Left lung (tissue), 10 donors: ENCODE measurements around the gene GRID1. TPM values are rescaled to one million over a fixed set of nuclear protein-coding genes. Genes with fewer than 3 reads are reported as not detected.

ENCODE experiments used
- ATAC-seq: fragments of 200-7000 bp; cut with Tn5 transposase; one replicate; pipeline ENCODE4 v1.9.1; 2020; ENCODE audit warnings: moderate library complexity
- DNase-seq, 4 donors: peaks; one replicate each; pipeline ENCODE4 v3.0.0-alpha.2; 2013 to 2020
- H3K27ac ChIP-seq, 2 donors: fragments of 200-600 bp; sonication (generic) in 1 of 2; one replicate each; pipeline versions ENCODE4 v1.5.0 to v1.8.0; 2020 to 2021
- H3K27me3 ChIP-seq, 2 donors: fragments of 200-600 bp; sonication (generic) in 1 of 2; one replicate each; pipeline versions ENCODE4 v1.5.0 to v1.8.0; 2020 to 2021
- H3K36me3 ChIP-seq, 2 donors: fragments of 200-600 bp; sonication (generic) in 1 of 2; one replicate each; pipeline versions ENCODE4 v1.5.0 to v1.8.0; 2020 to 2021
- H3K4me1 ChIP-seq, 2 donors: fragments of 200-600 bp; one replicate each; pipeline ENCODE4 v1.8.0; 2021
- H3K4me3 ChIP-seq, 2 donors: fragments of 200-600 bp; sonication (generic) in 1 of 2; one replicate each; pipeline versions ENCODE4 v1.5.0 to v1.8.0; 2020 to 2021; ENCODE audit warnings: mild to moderate bottlenecking in 1 of 2
- H3K9me3 ChIP-seq, 2 donors: fragments of 200-600 bp; sonication (generic) in 1 of 2; one replicate each; pipeline versions ENCODE4 v1.5.0 to v1.8.0; 2020 to 2021
- CTCF ChIP-seq, 2 donors: fragments of 200-600 bp; sonication (generic) in 1 of 2; IDR thresholded peaks; one replicate each; pipeline versions ENCODE4 v1.5.0 to v1.8.0; 2021; ENCODE audit warnings: antibody characterized with exemption in 2 of 2
- intact Hi-C, 2 donors: fragments of 100-400 bp; cut with DNase I; formaldehyde crosslinking; loops; one replicate each; pipeline versions ENCODE4 v1.11.2 to v1.14.2; 2022
- polyA plus RNA-seq, 6 donors: library from polyadenylated mRNA; unstranded; fragments of 120-200 nt; gene quantifications; one replicate each; pipeline ENCODE4 v1.2.1, GENCODE V29; 2013; ENCODE audit not compliant: insufficient read length in 6 of 6
- total RNA-seq, 2 donors: library from RNA; stranded (reverse); fragmentation: NEBNext Ultra II Directional; extraction: Animal tissue kit (Norgen Biotek cat#: 25700); gene quantifications; one replicate each; pipeline ENCODE4 v1.2.1, GENCODE V29; 2021
- donor health status: DM: no; HTN: yes; CAD: no.
- donor health status: DM: no; HTN: no; CAD: no.

The GRID1 gene
- total and polyA plus RNA-seq, 8 donors, result 0.81 to 2.6 (median 1.2) TPM

- no peak for DNase-seq
- Histone ChIP-seq H3K9me3 (no peaks in the 10 kb centered on the region), H3K36me3 (no peaks in the 10 kb centered on the region), H3K4me3 (no peak overlapping the region), H3K27ac (no peak overlapping the region), H3K4me1 (no peaks in the 10 kb centered on the region), H3K27me3 (no peaks in the 10 kb centered on the region)
- intact Hi-C loops, result no loop called here
- peak in 1 of 2 donors; percentile 0 for TF ChIP-seq CTCF (IDR thresholded peaks at IDR 0.05)
- no peak for ATAC-seq
These were observed 574.1 kb downstream of the GRID1 start for GRCh38 chr10:85792533-85792858.

GRCh38 chr10:85791818-85792532 is 574.6 kb downstream of the GRID1 start:
- peak in 2 of 4 donors; percentile 28 to 56 for DNase-seq
- H3K4me3 ChIP-seq, result no peak overlapping the region
- no peaks in the 10 kb centered on the region for H3K4me1 ChIP-seq
- H3K27ac ChIP-seq, result no peak overlapping the region
- ATAC-seq, result no peak
- TF ChIP-seq CTCF (IDR thresholded peaks at IDR 0.05), result peak in 1 of 2 donors; percentile 12
- no peaks in the 10 kb centered on the region for H3K27me3 ChIP-seq
- H3K9me3 ChIP-seq, result no peaks in the 10 kb centered on the region
- no peaks in the 10 kb centered on the region for H3K36me3 ChIP-seq
- intact Hi-C loops, result no loop called here

- DNase-seq (no peak), ATAC-seq (no peak)
- Histone ChIP-seq H3K4me1 (no peaks in the 10 kb centered on the region), H3K36me3 (no peaks in the 10 kb centered on the region), H3K9me3 (no peaks in the 10 kb centered on the region), H3K27ac (no peak overlapping the region), H3K27me3 (no peaks in the 10 kb centered on the region), H3K4me3 (no peak overlapping the region)
- TF ChIP-seq CTCF (IDR thresholded peaks at IDR 0.05), result no peak
- intact Hi-C loops, result no loop called here
These were observed 576.4 kb downstream of the GRID1 start for GRCh38 chr10:85789982-85790789.

GRCh38 chr10:85789125-85789524 is 577.5 kb downstream of the GRID1 start:
- no peaks in the 10 kb centered on the region for H3K36me3 ChIP-seq
- no peak for ATAC-seq
- no peak for TF ChIP-seq CTCF (IDR thresholded peaks at IDR 0.05)
- H3K27me3 ChIP-seq, result no peaks in the 10 kb centered on the region
- no peak overlapping the region for H3K27ac ChIP-seq
- DNase-seq, result no peak
- no peak overlapping the region for H3K4me3 ChIP-seq
- H3K9me3 ChIP-seq, result no peaks in the 10 kb centered on the region
- intact Hi-C loops, result no loop called here
- no peaks in the 10 kb centered on the region for H3K4me1 ChIP-seq

GRCh38 chr10:85788570-85788969 is 578.0 kb downstream of the GRID1 start:
- H3K27me3 ChIP-seq, result no peaks in the 10 kb centered on the region
- H3K4me1 ChIP-seq, result no peaks in the 10 kb centered on the region
- ATAC-seq (no peak), DNase-seq (no peak)
- intact Hi-C loops, result no loop called here
- H3K36me3 ChIP-seq, result no peaks in the 10 kb centered on the region
- no peak for TF ChIP-seq CTCF (IDR thresholded peaks at IDR 0.05)
- H3K27ac ChIP-seq, result no peak overlapping the region
- no peaks in the 10 kb centered on the region for H3K9me3 ChIP-seq
- H3K4me3 ChIP-seq, result no peak overlapping the region
